Left colon (tissue), 2 donors: ENCODE results near the gene VWA8. TPM values are rescaled to one million over a fixed set of nuclear protein-coding genes. Genes with fewer than 3 reads are reported as not detected.
"Not testable (repeated sequence)": the region's sequence is repeated elsewhere in the genome, so short reads cannot be mapped to it uniquely, and the experiment has no call there.

Experiments
- ATAC-seq: fragments of 200-7000 bp; cut with Tn5 transposase; one replicate; pipeline ENCODE4 v1.9.1; 2020; ENCODE audit warnings: mild to moderate bottlenecking, moderate library complexity
- DNase-seq, 2 donors: peaks; one replicate each; pipeline ENCODE4 v3.0.0-alpha.2; 2020
- intact Hi-C, 2 donors: fragments of 100-400 bp; cut with DNase I in 1 of 2; cut with micrococcal nuclease in 1 of 2; formaldehyde crosslinking; loops; one replicate each; pipeline versions ENCODE4 v1.11.2 to v1.14.0; 2022; cut with DNase I, micrococcal nuclease
- total RNA-seq, 2 donors: library from RNA; stranded (reverse); fragmentation: NEBNext Ultra II Directional; extraction: Animal tissue kit (Norgen Biotek cat#: 25700); gene quantifications; one replicate each; pipeline ENCODE4 v1.2.1, GENCODE V29; 2021
- donor health status: DM: no; HTN: no; CAD: no.
- donor health status: DM: yes; HTN: yes; CAD: no.

VWA8 gene
- total RNA-seq, 2 donors from 2014 or later = 26.9 to 31.1 TPM

DNA sequence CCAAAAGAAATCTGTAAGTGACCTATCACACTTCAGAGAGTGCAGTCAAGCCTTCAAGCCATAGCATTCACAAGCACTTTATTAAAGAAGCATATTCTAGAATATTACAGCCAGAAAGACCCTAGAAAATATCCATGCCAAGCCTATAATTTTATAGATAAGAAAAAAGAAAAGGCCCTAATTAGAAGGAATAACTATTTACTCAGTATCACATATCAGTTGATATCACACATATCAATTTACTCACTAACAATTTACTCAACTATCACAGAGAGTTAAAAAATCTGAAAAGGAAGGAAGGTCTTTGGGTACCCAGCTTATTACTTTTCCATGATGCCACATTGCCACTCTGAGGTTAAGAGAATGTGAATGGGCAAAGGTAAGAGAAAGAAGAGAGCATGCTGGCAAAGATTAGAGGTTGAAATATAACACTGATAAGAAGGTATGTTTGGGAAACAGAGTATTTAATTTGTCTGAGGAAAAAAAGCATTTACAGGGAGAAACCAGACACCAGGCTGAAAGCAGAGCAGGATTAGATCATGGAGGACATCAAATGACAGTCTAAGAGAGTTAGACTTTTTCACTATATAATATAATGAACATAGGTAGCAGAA lies 186.2 kb downstream of the VWA8 start:
- intact Hi-C loops = no loop called here
- no peak for ATAC-seq
- no peak for DNase-seq

GRCh38 chr13:41767801-41768200 lies 193.1 kb downstream of the VWA8 start:
- intact Hi-C loops = no loop called here
- ATAC-seq (no peak), DNase-seq (no peak)

DNA sequence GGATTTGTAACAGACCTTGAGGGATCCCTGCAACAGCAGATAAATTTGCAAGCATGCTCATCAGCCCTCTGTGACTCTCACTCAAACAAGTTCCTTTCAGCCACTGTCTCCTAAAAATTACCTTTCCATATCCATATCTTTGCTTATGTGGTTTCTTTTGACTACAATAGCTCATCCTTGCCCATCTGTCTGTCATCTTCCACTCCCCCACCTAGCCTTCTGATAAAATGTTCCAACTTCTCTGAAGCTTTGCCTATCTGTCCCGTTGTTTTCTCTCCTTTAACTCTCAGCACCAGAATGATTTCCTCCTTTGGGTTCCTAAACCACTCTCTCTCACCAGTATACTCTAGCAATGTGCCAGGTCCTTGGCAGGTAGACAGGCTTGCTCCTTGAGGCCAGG lies 194.5 kb downstream of the VWA8 start:
- intact Hi-C loops = no loop called here
- DNase-seq = no peak
- ATAC-seq = no peak

DNA sequence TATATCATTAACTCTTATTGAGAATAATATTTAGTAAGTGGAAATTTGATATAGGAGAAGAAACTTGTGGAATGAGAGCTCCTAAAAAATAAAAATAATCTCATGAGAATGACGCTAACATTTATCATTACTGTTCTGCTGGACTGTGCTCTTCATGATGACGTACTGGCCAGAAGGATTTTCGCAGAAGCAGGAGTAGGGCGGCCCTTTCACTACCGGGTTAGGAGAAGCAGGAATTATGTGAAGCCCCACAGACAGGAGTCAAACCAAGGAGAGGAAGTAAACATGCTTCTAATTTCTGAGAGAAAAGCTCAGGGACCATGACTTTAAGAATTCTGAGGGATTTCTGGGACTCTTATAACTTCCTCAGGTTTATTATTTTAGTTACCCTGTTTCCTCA lies 195.1 kb downstream of the VWA8 start:
- DNase-seq (no peak), ATAC-seq (no peak)
- intact Hi-C loops = no loop called here

- intact Hi-C loops = no loop called here
- no peak for DNase-seq
- no peak for ATAC-seq
These were observed 195.9 kb downstream of the VWA8 start for GRCh38 chr13:41765020-41765419.

- no peak for ATAC-seq
- no peak for DNase-seq
- intact Hi-C loops = no loop called here
These were observed 196.4 kb downstream of the VWA8 start for GRCh38 chr13:41764558-41764957.

GRCh38 chr13:41763782-41764181 lies 197.1 kb downstream of the VWA8 start:
- DNase-seq = no peak
- intact Hi-C loops = no loop called here
- no peak for ATAC-seq

DNA sequence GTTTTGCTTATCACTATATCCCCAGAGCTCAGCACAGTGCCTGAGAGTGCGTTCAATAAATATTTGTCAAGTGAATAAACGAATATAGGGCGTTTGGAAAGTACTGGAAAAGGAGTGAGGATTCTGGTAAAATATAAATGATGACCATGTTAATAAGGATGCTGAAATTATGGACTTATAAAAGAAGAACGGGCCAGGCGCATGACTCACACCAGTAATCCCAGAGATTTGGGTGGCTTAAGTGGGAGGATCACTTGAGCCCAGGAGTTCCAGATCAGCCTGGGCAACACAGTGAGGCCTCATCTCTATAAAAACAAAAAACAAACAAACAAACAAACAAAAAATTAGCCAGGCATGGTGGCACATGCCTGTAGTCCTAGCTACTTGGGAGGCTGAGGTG lies 198.1 kb downstream of the VWA8 start:
- ATAC-seq = no peak
- no peak for DNase-seq
- intact Hi-C loops = no loop called here

DNA sequence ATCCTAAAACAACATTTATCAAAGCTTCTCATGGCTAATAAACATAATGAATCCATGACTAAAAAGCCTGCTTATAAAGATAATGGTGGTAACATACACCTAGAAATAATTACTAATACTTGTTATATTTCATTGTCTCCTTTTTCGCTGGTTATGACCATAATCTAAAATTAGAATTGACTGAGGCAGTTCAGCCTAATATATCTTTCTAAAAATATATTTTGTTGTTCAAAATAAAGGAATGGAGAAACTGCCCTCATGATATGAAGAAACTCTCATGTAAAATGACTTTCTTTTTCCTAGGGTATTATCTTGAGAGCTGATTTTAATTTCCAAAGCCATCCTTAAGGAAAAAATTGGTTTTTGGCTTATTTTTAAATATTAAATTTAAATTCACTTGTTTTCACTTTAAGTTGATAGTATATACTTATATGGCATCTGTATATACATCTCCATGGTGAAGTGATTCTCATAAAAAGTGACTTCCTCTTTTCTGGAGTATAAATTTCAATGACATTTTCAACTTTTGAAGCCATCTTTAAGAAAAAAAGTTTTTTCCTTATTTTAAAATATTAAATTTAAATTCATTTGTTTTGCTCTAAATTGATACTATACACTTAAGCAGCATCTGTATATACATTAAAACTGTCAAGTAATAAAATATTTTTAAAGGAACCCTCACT lies 204.6 kb downstream of the VWA8 start:
- intact Hi-C loops = no loop called here
- ATAC-seq (no peak), DNase-seq (no peak)

GRCh38 chr13:41751734-41752445 lies 209.0 kb downstream of the VWA8 start:
- DNase-seq (no peak), ATAC-seq (no peak)
- intact Hi-C loops = no loop called here

GRCh38 chr13:41751277-41751676 lies 209.6 kb downstream of the VWA8 start:
- ATAC-seq = no peak

GRCh38 chr13:41746259-41746658 lies 214.7 kb downstream of the VWA8 start:
- DNase-seq = no peak
- intact Hi-C loops = no loop called here
- ATAC-seq = no peak

More at GRCh38 chr13:41751277-41751676, 209.6 kb downstream of the VWA8 start:
- intact Hi-C loops = no loop called here
- DNase-seq = no peak

GRCh38 chr13:41745496-41745895 lies 215.4 kb downstream of the VWA8 start:
- intact Hi-C loops, DNase-seq, ATAC-seq: not testable (repeated sequence)

DNA sequence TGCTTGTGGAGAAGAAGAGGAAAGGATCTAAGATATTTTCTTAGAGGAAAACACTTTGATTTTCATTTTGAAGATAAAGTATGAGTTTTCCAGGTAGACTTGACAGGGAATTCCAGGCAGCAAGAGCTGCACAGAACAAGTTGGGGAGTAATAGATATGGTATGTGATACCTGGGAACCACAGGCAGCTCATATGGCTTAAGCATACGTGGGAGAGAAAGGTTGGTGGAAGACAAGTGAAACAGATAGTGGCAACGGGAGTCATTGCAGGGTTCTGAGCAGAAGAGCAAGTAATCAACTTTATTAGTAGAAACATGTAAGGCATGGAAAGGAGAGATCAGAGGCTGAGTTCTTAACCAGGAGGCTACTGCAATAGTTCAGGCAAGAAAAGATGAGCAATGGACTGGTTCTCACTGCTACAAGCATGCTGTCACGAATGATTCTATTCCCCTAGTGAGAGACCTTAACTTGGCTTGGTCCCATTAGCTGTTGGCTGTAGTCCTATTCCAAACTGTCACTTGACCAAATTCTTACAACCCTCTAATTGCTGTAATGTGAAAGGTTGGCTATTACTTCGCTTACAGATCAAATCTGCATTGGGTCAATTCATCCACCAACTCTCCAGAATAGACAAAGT lies 217.9 kb downstream of the VWA8 start:
- no peak for DNase-seq
- intact Hi-C loops = no loop called here
- no peak for ATAC-seq

GRCh38 chr13:41740479-41740878 lies 220.4 kb downstream of the VWA8 start:
- no peak for DNase-seq
- ATAC-seq = no peak
- intact Hi-C loops = no loop called here

- intact Hi-C loops = no loop called here
- DNase-seq = no peak
- no peak for ATAC-seq
These were observed 238.0 kb downstream of the VWA8 start for GRCh38 chr13:41722684-41723535.

GRCh38 chr13:41720839-41721561 lies 239.9 kb downstream of the VWA8 start:
- intact Hi-C loops = no loop called here
- no peak for DNase-seq
- no peak for ATAC-seq

GRCh38 chr13:41716236-41716635 lies 244.7 kb downstream of the VWA8 start:
- ATAC-seq = no peak
- intact Hi-C loops = no loop called here

More at GRCh38 chr13:41716236-41716635, 244.7 kb downstream of the VWA8 start:
- no peak for DNase-seq
